Activated CD4-positive, alpha-beta T cell treated with anti-CD3 and anti-CD28 coated beads, Interleukin-2, amount 10 ng/mL, durations not matched to agents 24 days and 14 days (primary cell): ENCODE results near the gene REG3G. TPM values are rescaled to one million over a fixed set of nuclear protein-coding genes. Genes with fewer than 3 reads are reported as not detected.

Experiments used
- DNase-seq: peaks from one replicate; pipeline ENCODE4 v3.0.0; 2022
- H3K27ac Mint-ChIP-seq: one replicate; pipeline ENCODE4 v1.8.0; 2022; ENCODE audit warnings: mild to moderate bottlenecking, mixed read lengths
- H3K27me3 Mint-ChIP-seq: one replicate; pipeline ENCODE4 v1.8.0; 2022; ENCODE audit warnings: mixed read lengths
- H3K36me3 Mint-ChIP-seq: one replicate; pipeline ENCODE4 v1.8.0; 2022; ENCODE audit warnings: low read depth, mild to moderate bottlenecking, mixed read lengths
- H3K4me1 Mint-ChIP-seq: one replicate; pipeline ENCODE4 v1.8.0; 2021; ENCODE audit warnings: mixed read lengths
- H3K4me3 Mint-ChIP-seq: one replicate; pipeline ENCODE4 v1.8.0; 2022; ENCODE audit warnings: mild to moderate bottlenecking, moderate library complexity, mixed read lengths
- H3K9me3 Mint-ChIP-seq: one replicate; pipeline ENCODE4 v1.8.0; 2021; ENCODE audit warnings: mixed read lengths
- intact Hi-C: fragments of 100-400 bp; cut with micrococcal nuclease; formaldehyde crosslinking; loops from one replicate; pipeline ENCODE4 v1.15.1; 2023
- total RNA-seq: library from RNA; stranded (reverse); gene quantifications from 2 replicates; pipeline ENCODE4 v1.2.3, GENCODE V29; 2022

REG3G gene
- total RNA-seq = not detected in 2 replicates

DNA sequence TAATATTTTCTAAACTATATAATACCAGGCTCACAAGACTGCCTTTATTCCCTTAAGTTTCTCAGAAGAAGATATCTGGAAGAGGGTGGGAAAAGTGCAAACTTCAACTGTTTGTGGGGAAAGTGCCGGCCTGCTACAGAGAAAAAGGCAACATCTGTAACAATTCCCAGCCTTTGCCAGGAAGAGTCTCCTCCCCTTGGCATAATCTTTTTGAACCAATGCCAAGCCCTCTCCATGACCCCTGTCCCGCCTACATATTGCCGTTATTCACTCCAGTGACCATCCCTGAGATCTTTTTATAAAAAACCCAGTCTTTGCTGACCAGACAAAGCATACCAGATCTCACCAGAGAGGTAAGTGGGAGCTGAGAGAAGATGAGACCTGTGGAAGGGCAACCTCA lies at the start of gene REG3G:
REG3G (plus strand) TSS at position 282 of the 400 bp plus-strand sequence. CDS start 392 bp downstream, outside the sequence.
- Mint-ChIP-seq H3K27ac (no peak within 1 kb of the TSS), H3K36me3 (no peaks in the 10 kb centered on the region), H3K4me3 (no peak within 1 kb of the TSS), H3K27me3 (no peaks in the 10 kb centered on the region), H3K9me3 (no peaks in the 10 kb centered on the region), H3K4me1 (no peaks in the 10 kb centered on the region)
- intact Hi-C loops = no loop called here
- no peak for DNase-seq

DNA sequence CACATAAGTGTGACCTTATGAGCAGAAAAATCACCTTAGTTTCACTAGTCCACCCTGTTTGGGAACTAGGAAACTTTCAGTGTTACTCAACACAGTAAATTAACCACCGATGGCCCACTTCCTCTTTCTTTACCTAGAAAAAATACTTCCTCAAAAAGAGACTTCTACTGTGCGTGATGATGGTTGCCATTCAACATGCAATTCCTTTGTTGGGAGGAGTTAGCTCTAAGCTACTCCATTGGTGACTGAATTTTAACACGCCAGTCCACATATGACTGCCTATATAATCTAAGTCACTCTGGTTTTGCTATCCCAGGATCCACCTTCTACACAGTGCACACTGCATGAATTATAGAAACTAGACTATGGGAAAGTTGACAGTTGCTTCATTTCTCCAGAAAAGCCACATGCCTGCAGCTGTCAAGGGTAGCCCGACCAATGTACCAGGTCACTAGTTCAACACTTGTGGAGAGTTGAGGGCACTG lies 47.8 kb upstream of the REG3G start:
- H3K9me3 Mint-ChIP-seq = no peaks in the 10 kb centered on the region
- no peak overlapping the region for H3K27ac Mint-ChIP-seq
- H3K36me3 Mint-ChIP-seq = no peaks in the 10 kb centered on the region
- peak; percentile 21 for DNase-seq
- H3K27me3 Mint-ChIP-seq = no peaks in the 10 kb centered on the region
- no peaks in the 10 kb centered on the region for H3K4me1 Mint-ChIP-seq
- intact Hi-C loops = loop anchor here (5.0 kb wide), 1 partner anchor 305 kb away; no protein-coding TSS in a partner anchor
- H3K4me3 Mint-ChIP-seq = no peak overlapping the region

DNA sequence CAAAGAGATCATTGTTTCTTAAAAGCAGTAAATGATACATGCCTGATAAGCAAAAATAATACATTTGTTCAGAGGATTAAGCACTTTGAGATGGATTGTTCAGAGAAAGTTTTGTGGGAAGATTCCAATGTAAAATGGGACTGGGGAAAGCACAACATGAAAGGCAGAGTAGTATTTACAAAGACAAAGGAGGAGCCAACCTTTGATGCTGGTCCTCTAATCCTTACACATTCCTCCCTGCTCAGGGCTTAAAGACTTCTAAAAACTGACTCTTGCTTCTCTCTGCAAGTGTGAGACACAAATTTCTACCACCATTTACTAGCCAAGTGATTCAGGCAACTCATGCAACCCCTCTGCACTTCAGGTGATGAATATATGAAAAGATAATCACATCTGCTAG lies 47.2 kb upstream of the REG3G start:
- no peaks in the 10 kb centered on the region for H3K36me3 Mint-ChIP-seq
- no peak overlapping the region for H3K4me3 Mint-ChIP-seq
- H3K4me1 Mint-ChIP-seq = no peaks in the 10 kb centered on the region
- no peaks in the 10 kb centered on the region for H3K9me3 Mint-ChIP-seq
- no peaks in the 10 kb centered on the region for H3K27me3 Mint-ChIP-seq
- intact Hi-C loops = loop anchor here (5.0 kb wide), 1 partner anchor 306 kb away; no protein-coding TSS in a partner anchor
- DNase-seq = peak; percentile 6
- no peak overlapping the region for H3K27ac Mint-ChIP-seq

DNA sequence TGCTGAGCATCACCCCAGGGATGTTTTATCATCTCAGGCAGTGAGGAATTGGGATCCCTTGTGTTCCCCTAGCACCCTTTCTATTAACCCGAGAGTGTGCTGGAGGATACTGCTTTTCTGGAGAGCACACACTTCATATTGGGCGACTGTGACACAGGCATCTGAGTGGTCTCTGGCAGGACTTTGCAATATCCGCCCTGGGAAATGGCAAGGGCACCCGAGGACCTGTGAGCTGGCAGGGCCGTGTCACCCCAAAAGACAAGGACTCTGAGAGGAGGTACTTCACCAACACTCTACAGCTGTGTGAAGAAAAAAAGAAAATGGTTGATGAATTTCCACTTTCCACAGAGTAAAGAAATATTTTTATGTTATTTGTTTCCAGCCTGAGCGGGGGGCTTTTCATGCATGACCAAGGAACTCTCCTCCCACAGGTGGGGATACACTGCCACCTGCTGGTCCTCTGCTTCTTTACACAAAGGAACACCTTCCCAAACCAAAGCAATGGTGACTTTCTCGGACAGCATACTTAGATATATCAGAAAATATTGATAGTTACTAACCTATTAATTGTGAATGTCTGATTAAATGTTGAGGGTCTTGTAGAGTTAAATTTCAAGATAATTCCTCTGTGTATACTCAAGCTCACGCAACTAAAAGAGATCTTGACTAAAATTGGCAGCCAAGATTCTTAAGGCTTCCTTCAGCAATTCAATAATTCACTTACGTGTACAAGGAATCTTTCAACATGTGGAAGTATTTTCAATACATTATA lies 45.9 kb upstream of the REG3G start:
- DNase-seq = peak; percentile 65
- H3K4me3 Mint-ChIP-seq = no peak overlapping the region

DNA sequence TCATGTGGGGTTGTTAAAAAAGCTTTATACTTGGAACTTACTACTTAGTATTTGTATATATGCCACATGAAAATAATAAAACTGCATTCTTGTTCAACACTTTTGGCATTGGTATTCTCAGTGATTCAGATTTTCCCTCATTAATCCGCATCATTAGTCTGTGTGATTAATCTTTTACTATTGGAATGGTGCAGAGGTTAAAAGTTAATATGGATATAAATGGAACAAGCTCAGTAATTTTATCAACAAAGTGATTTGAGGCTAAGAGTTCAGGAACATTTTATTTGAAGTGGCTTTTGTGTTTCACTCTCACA lies 45.4 kb upstream of the REG3G start:
- Mint-ChIP-seq H3K4me3 (no peak overlapping the region), H3K9me3 (no peaks in the 10 kb centered on the region), H3K27me3 (no peaks in the 10 kb centered on the region), H3K4me1 (no peaks in the 10 kb centered on the region), H3K36me3 (no peaks in the 10 kb centered on the region), H3K27ac (no peak overlapping the region)
- peak; percentile 0 for DNase-seq
- intact Hi-C loops = no loop called here

More for the DNA sequence above, 45.9 kb upstream of the REG3G start:
- Mint-ChIP-seq H3K9me3 (no peaks in the 10 kb centered on the region), H3K36me3 (no peaks in the 10 kb centered on the region), H3K4me1 (no peaks in the 10 kb centered on the region), H3K27ac (no peak overlapping the region), H3K27me3 (no peaks in the 10 kb centered on the region)
- intact Hi-C loops = loop anchor here (5.0 kb wide), 1 partner anchor 307 kb away; no protein-coding TSS in a partner anchor

DNA sequence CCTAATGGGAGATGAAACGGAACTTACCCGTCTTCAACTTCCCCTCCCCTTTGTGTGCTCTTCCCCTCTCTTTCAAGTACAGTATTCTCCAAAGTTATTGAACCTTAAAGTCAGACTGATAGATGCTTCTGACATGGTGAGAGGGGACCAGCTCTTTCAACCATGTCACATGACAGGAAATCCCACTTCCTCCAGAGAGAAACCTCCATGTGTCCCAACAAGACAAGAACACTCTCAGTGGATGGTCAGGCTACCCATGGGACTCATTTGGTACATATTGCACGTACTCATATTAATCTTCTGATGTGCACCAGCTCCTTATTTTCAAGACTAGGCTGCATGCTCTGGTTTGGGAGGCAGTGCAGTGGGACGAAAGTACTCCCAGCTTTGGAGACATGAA lies 44.6 kb upstream of the REG3G start:
- intact Hi-C loops = no loop called here
- H3K27me3 Mint-ChIP-seq = no peaks in the 10 kb centered on the region

DNA sequence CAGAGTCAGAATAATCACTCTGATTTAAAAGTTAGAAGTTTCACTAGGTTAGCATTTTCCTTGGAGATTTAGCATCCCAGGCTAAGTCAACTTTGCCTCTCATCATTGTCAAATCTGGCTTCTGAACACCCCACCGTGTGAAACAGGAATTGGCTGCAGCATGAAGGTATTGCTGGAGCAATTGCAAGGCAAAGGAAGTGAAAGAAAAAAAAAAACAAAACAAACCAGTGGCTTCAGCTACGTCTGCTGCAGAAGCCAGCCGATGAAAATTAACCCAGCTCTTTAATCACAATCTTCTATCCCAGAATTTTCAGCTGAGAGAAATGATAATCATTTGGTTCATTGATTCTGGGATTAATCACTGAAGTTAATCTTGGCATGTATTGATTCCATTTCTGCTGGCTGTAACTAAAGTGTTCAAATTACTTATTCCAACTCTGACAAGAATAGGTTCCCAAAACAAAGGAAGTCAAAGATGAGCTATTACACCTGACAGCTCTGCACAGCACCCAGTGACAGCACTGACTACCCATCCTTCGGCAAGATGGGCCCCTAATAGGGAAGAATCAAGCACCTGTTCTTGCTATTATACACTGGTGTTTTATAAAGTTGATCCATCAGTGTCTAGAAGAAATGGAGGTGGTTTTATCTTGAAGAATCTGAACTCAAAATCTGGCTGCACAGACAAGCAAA lies 42.7 kb upstream of the REG3G start:
- no peaks in the 10 kb centered on the region for H3K4me1 Mint-ChIP-seq
- H3K27me3 Mint-ChIP-seq = no peaks in the 10 kb centered on the region
- H3K9me3 Mint-ChIP-seq = no peaks in the 10 kb centered on the region
- no peak overlapping the region for H3K4me3 Mint-ChIP-seq
- intact Hi-C loops = no loop called here
- DNase-seq = no peak
- H3K36me3 Mint-ChIP-seq = no peaks in the 10 kb centered on the region
- H3K27ac Mint-ChIP-seq = no peak overlapping the region

More for the DNA sequence above, 44.6 kb upstream of the REG3G start:
- no peaks in the 10 kb centered on the region for H3K9me3 Mint-ChIP-seq
- H3K4me1 Mint-ChIP-seq = no peaks in the 10 kb centered on the region
- no peak overlapping the region for H3K4me3 Mint-ChIP-seq
- DNase-seq = no peak
- H3K27ac Mint-ChIP-seq = no peak overlapping the region
- H3K36me3 Mint-ChIP-seq = no peaks in the 10 kb centered on the region

DNA sequence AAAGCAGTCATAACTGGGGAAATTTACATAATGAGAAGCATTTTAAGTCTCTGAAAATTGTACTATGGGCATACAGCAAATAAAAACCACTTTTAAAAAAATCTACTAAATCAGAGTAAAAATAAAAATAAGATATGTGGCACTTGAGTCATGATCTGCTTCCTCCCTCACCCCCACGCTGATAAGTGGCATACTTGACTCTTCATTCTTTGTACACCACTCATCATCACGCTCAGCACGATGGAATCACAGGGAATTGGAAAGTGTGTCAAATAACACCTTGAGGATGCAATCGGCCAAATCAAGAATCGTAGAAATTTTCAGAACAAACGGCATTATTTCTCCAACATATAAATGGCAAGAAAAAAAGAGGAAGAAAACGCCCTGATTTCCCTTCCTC lies 41.1 kb upstream of the REG3G start:
- Mint-ChIP-seq H3K27me3 (no peaks in the 10 kb centered on the region), H3K4me3 (no peak overlapping the region), H3K27ac (no peak overlapping the region), H3K4me1 (no peaks in the 10 kb centered on the region), H3K9me3 (no peaks in the 10 kb centered on the region), H3K36me3 (no peaks in the 10 kb centered on the region)
- intact Hi-C loops = no loop called here
- no peak for DNase-seq

DNA sequence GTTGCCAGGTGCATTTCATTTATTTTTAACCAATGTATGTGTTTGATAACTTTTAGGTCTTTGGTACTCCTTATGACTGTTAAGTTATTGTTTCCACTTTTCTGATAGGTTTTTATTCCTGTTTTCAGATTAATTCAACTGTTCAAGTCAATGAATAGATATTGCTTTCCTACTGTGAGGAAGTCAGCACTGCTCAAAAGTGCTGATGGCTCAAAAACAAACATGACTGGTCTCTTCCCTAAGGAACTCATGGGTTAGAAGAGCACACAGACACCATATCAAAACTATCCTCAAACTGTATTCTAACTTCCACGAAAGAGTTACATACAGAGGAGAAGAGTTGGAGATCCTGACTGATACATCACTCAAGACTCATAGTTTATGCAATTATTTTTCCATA lies 39.9 kb upstream of the REG3G start:
- Mint-ChIP-seq H3K27me3 (no peaks in the 10 kb centered on the region), H3K36me3 (no peaks in the 10 kb centered on the region), H3K4me1 (no peaks in the 10 kb centered on the region), H3K27ac (no peak overlapping the region), H3K4me3 (no peak overlapping the region), H3K9me3 (no peaks in the 10 kb centered on the region)
- intact Hi-C loops = no loop called here
- DNase-seq = no peak

DNA sequence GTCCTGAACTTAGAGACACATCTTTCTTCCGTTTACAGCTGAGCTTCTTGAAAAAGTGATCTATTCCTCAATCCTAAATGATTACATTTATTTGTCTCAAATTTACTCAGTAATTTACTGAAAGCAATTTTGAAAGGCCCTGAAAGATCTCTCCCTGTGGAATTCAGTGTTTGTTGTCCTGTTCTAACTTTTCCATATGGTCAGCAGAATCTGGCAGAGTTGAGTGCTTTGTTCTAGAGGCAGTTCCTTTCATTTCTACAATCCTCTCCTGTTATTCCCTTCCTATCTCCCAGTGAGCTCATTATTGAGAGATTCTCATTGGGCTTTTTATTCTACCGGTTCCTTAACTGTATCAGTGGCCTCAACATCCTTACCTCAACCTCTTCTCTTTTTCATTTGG lies 36.5 kb upstream of the REG3G start:
- peaks cover 18% of the 10 kb centered on the region for H3K27me3 Mint-ChIP-seq
- intact Hi-C loops = no loop called here
- no peak for DNase-seq
- H3K4me3 Mint-ChIP-seq = no peak overlapping the region
- no peaks in the 10 kb centered on the region for H3K4me1 Mint-ChIP-seq
- no peaks in the 10 kb centered on the region for H3K36me3 Mint-ChIP-seq
- no peak overlapping the region for H3K27ac Mint-ChIP-seq
- peaks cover 6% of the 10 kb centered on the region for H3K9me3 Mint-ChIP-seq

DNA sequence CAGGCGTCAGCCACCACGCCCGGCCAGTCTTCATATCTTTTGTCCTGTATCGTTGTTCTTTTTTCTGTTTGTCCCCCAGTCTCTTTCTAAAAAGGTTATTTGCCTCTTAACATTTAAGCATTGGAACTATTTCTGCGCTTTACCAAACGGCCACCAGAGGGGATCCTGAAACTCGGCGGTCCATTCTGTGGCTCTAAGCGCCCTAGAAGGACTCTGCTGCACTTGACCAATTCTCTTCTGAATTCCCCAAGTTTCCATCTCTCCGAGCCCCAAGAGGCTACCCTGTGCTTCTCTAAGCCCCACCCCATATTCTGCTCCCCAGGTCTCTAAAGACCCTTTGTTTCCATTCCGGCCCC lies 33.1 kb upstream of the REG3G start:
- Mint-ChIP-seq H3K27ac (no peak overlapping the region), H3K4me3 (no peak overlapping the region), H3K9me3 (peaks cover 6% of the 10 kb centered on the region), H3K27me3 (peaks cover 22% of the 10 kb centered on the region), H3K36me3 (no peaks in the 10 kb centered on the region), H3K4me1 (no peaks in the 10 kb centered on the region)
- intact Hi-C loops = no loop called here
- DNase-seq = no peak

DNA sequence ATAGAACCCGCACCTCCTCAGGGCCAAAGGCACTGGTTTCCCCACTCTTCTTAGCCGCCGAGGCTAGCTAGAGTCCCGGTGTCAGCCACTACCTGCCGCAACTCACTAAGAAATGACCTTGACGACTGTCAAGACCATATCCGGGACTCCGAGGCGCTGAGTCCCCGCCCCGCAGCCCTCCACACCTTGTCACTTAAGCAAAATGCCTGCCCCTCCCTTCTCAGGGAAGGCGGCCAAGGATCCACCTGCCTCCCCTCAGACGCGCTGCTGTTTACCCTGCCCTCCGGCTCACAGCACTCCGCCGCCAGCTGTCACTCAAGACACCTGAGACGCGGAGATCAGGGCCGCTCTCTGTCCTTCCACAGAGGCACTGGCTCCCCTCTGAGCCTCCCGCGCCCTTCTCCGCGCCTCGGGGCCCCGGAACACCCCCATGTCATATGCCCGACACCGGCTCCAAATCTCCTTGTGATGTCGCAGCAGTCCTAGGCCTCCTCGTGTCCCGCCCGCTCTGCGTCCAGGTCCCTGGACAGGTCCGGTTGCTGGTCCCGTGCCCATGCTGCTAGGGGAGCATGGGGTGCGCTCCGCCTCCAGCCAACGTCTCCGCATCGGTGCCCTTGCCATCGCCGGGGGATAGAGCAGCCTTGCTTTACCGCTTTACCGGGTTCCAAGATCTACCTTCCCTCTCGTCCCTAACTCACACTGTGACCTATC lies 32.5 kb upstream of the REG3G start:
- H3K4me1 Mint-ChIP-seq = no peaks in the 10 kb centered on the region
- H3K27ac Mint-ChIP-seq = no peak overlapping the region
- no peak for DNase-seq
- H3K4me3 Mint-ChIP-seq = no peak overlapping the region
- peaks cover 6% of the 10 kb centered on the region for H3K9me3 Mint-ChIP-seq
- intact Hi-C loops = no loop called here
- H3K27me3 Mint-ChIP-seq = peaks cover 22% of the 10 kb centered on the region
- no peaks in the 10 kb centered on the region for H3K36me3 Mint-ChIP-seq

DNA sequence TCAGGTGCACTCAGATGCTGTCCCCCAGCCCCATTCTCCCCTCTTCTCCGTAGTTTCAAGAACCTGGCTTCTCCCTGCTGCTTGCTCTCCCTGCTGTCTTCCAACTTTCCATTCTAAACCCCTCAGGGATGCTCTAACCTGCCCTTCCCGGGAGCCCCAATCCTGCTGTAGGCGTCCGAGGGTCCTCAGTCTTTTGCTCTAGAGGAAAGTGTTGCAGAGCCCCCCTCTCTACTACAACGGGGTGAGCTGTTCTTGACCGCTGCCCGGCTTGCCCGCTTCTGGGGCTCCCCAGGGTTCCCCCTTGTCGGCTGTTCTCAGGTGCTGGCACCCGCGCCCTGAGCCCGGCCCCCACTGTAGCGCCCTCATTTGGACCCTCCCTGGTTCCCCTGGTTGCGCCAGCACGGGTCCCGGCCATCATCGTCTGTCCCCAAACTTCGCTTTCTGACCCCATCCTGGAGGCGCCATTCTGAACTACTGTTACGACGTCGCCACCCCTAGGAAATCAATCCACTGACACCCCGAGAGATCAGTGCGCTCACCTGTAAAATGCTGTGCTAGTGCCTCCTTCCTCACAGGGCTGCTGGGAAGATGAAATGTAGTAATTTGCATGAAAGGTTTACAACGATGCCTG lies 31.9 kb upstream of the REG3G start:
- no peaks in the 10 kb centered on the region for H3K4me1 Mint-ChIP-seq
- intact Hi-C loops = no loop called here
- DNase-seq = no peak
- H3K36me3 Mint-ChIP-seq = no peaks in the 10 kb centered on the region
- H3K9me3 Mint-ChIP-seq = peaks cover 6% of the 10 kb centered on the region
- H3K27me3 Mint-ChIP-seq = peaks cover 22% of the 10 kb centered on the region
- no peak overlapping the region for H3K27ac Mint-ChIP-seq
- no peak overlapping the region for H3K4me3 Mint-ChIP-seq

DNA sequence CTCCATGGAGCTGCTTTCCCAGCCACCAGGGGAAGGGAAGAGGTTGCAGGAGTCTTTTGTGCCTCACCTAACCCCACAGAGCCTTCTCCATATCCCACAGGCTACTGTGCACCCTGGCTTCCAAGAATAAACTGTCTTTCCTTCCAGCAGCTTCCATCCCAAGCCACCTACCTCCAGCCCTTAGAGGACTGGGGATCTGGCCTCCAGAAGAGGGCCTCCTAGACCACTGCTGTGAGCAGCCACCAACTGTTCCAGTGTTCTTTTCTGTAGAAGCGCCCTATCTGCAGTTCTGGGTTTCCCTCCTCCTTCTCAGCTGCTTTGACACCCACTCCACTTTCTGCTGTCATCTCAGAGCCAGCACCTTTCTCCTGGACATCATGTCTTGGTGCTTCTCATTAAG lies 30.7 kb upstream of the REG3G start:
- Mint-ChIP-seq H3K4me1 (no peaks in the 10 kb centered on the region), H3K36me3 (no peaks in the 10 kb centered on the region), H3K9me3 (peaks cover 6% of the 10 kb centered on the region), H3K27ac (no peak overlapping the region), H3K4me3 (no peak overlapping the region), H3K27me3 (peaks cover 22% of the 10 kb centered on the region)
- DNase-seq = no peak
- intact Hi-C loops = no loop called here
